ENCODE measurements around the gene PPP4R4.
"Not testable (repeated sequence)": the region's sequence is repeated elsewhere in the genome, so short reads cannot be mapped to it uniquely, and the experiment has no call there.

The PPP4R4 gene

DNA sequence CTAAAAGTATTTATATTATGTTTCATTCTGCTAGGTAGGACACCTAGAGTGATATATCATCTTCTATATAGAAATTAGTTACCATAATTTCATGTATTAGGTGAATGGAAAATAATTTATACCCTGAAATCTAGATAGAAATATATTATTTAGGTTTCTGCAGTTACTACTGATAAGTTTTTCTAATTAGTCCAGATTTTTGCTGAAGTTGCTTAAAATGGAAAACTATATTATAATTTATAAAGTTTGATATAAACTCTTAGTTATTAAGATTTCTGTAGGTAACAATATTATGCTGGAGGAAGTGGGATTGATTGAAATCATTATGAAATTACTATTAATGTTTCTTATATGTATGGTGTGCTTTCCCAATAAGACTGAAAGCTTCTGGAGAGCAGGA lies 62.9 kb downstream of the PPP4R4 start:
- in situ Hi-C loops (cut with HindIII; ENCODE audit: low sequenced_read_pairs) = no loop called here
- no peak overlapping the region for H3K4me3 ChIP-seq (ENCODE audit: low read depth, low read length)
- DNase-seq (ENCODE audit: low read depth) = no peak
- TF ChIP-seq, protein P1, sequence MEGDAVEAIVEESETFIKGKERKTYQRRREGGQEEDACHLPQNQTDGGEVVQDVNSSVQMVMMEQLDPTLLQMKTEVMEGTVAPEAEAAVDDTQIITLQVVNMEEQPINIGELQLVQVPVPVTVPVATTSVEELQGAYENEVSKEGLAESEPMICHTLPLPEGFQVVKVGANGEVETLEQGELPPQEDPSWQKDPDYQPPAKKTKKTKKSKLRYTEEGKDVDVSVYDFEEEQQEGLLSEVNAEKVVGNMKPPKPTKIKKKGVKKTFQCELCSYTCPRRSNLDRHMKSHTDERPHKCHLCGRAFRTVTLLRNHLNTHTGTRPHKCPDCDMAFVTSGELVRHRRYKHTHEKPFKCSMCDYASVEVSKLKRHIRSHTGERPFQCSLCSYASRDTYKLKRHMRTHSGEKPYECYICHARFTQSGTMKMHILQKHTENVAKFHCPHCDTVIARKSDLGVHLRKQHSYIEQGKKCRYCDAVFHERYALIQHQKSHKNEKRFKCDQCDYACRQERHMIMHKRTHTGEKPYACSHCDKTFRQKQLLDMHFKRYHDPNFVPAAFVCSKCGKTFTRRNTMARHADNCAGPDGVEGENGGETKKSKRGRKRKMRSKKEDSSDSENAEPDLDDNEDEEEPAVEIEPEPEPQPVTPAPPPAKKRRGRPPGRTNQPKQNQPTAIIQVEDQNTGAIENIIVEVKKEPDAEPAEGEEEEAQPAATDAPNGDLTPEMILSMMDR (IDR thresholded peaks at IDR 0.05; ENCODE audit: low read depth, low read length, missing control alignments) = no peak

DNA sequence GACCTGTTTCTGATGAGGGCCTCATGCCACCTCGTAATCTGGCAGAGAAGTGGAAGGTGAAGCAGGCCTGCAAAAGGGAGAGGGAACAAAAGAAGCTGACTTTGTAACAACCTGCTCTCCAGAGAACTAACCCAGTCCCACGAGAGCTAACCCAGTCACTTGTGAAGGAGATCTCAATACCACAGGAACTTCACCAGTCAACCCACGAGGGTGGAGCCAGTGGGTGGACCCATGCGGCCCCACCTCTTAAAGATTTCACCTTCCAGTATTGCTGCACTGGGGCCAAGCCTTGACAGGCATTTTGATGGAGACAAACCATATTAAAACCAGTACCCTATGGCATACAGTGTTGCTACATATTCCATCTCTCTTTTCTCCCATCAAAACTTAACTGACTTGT lies 63.9 kb downstream of the PPP4R4 start:
- DNase-seq (ENCODE audit: low read depth) = no peak
- H3K4me3 ChIP-seq (ENCODE audit: low read depth, low read length) = no peak overlapping the region
- in situ Hi-C loops (cut with HindIII; ENCODE audit: low sequenced_read_pairs) = no loop called here
- TF ChIP-seq, protein P1 (IDR thresholded peaks at IDR 0.05; ENCODE audit: low read depth, low read length, missing control alignments) = no peak

DNA sequence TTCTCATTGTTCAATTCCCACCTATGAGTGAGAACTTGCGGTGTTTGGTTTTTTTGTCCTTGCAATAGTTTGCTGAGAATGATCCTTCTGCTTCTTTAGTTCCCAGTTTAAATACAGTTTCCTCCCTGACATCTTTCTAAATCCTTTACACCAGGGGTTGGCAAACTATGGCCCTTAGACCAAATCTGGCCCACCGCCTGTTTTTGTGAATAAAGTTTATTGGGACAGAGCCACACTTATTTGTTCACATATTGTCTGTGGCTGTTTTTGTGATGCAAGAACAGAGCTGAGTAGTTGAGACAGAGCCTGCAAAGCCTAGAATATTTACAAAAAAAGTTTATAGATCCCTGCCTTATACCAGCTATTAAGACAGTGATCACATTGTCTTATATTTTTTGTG lies 65.3 kb downstream of the PPP4R4 start:
- H3K4me3 ChIP-seq (ENCODE audit: low read depth, low read length) = no peak overlapping the region
- TF ChIP-seq, protein P1 (IDR thresholded peaks at IDR 0.05; ENCODE audit: low read depth, low read length, missing control alignments) = no peak
- no peak for DNase-seq (ENCODE audit: low read depth)
- in situ Hi-C loops (cut with HindIII; ENCODE audit: low sequenced_read_pairs) = no loop called here

DNA sequence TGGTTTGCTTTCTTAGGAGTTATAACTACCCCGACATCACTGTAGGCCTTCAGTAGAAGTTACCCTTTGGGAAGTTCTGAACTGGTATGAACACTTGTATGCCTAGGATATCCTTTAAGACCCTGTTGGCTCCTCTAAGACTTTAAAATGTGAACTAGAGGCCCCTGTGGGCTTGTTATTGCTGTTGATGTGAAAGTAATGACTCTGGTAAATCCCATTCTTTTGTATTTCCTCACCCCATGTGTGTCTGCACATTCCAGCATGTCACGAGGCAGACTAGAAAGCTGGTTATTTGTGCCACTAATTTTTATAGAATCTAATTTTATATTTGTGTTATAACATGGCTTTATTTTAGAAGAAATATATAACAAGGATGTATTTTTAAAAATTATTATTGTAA lies 70.1 kb downstream of the PPP4R4 start:
- no peak overlapping the region for H3K4me3 ChIP-seq (ENCODE audit: low read depth, low read length)
- DNase-seq (ENCODE audit: low read depth) = no peak
- in situ Hi-C loops (cut with HindIII; ENCODE audit: low sequenced_read_pairs) = no loop called here
- TF ChIP-seq, protein P1 (IDR thresholded peaks at IDR 0.05; ENCODE audit: low read depth, low read length, missing control alignments) = no peak

DNA sequence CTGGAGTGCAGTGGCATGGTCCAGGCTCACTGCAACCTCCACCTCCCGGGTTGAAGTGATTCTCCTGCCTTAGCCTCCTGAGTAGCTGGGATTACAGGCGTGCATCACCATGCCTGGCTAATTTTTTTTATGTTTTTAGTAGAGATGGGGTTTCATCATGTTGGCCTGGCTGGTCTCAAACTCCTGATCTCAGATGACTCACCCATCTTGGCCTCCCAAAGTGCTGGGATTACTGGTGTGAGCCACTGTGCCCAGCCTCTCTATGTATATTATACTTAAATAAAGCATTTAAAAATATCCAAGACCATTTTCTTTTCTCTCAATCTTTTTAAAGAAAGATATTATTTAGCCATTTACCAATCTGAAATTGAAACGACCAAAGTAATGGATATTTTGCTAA lies 90.1 kb downstream of the PPP4R4 start:
- in situ Hi-C loops (cut with HindIII; ENCODE audit: low sequenced_read_pairs); DNase-seq (ENCODE audit: low read depth); H3K4me3 ChIP-seq (ENCODE audit: low read depth, low read length): not testable (repeated sequence)

DNA sequence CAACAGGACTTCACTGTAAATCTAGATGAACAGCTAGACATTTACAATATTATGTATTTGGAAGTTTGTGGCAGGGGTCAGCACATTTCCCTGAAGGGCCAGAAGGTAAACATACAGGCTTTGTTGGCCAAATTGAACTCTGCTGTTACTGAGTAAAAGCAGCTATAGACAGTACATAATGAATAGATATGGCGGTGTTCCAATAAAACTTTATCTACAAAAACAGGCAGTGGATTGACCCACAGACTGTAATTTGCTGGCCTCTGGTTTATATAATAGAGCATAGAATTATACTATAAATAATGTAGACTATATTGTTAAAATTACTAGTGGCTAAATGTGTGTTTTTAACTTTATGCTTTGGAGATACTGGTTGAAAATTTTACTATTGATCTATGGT lies 93.2 kb downstream of the PPP4R4 start:
- no peak overlapping the region for H3K4me3 ChIP-seq (ENCODE audit: low read depth, low read length)
- in situ Hi-C loops (cut with HindIII; ENCODE audit: low sequenced_read_pairs) = no loop called here
- TF ChIP-seq, protein P1 (IDR thresholded peaks at IDR 0.05; ENCODE audit: low read depth, low read length, missing control alignments) = no peak
- DNase-seq (ENCODE audit: low read depth) = no peak

DNA sequence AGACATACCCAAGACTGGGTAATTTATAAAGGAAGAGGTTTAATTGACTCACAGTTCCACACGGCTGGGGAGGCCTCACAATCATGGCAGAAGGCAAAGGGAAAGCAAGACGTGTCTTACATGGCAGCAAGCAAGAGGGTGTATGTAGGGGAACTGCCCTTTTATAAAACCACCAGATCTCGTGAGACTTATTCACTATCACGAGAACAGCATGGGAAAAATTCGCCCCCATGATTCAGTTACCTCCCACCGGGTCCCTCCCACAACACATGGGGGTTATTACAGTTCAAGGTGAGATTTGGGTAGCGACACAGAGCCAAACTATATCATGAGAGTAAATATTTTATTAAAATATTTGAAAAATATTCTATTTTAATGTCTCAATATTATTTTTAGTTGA lies 94.5 kb downstream of the PPP4R4 start:
- H3K4me3 ChIP-seq (ENCODE audit: low read depth, low read length); DNase-seq (ENCODE audit: low read depth); in situ Hi-C loops (cut with HindIII; ENCODE audit: low sequenced_read_pairs): not testable (repeated sequence)

DNA sequence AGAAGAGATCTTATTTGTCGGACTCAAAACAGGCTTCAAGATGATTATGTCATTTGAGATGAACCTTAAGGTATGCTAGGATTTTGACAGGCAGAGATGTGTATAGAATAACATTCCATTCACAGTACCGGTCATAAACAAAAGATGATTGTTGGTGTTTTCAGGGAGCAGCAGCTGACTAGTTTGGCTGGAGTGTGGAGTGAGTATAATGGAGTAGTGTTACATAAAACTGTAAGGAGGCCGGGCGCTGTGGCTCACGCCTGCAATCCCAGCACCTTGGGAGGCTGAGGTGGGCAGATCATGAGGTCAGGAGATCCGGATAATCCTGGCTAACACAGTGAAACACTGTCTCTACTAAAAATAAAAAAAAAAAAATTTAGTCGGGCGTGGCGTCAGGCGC lies 95.0 kb downstream of the PPP4R4 start:
- in situ Hi-C loops (cut with HindIII; ENCODE audit: low sequenced_read_pairs) = no loop called here
- TF ChIP-seq, protein P1 (IDR thresholded peaks at IDR 0.05; ENCODE audit: low read depth, low read length, missing control alignments) = no peak
- DNase-seq (ENCODE audit: low read depth) = no peak
- no peak overlapping the region for H3K4me3 ChIP-seq (ENCODE audit: low read depth, low read length)

DNA sequence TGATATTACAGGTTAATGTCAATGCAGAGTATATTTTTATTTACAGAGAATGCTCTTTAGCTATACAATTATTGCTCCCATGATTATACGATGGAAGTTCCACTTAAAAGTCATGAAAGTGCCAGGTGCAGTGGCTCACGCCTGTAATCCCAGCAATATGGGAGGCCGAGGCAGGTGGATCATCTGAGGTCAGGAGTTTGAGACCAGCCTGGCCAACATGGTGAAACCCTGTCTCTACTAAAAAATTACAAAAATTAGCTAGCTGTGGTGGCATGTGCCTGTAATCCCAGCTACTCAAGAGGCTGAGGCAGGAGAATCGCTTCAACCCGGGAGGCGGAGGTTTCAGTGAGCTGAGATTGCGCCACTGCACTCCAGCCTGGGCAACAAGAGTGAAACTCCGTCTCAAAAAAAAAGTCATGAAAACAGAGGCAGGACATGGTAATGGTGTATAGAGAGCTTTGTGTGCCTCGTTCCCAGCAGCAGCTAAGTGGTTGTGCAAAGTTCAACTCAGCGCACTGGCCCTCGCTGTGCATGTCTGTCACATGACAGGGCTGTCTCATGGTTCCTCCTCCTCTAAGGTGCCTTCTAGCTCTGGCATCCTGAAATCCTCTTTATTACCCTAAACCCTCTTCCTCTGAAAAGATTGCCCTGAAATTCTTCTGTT lies 102.9 kb downstream of the PPP4R4 start:
- in situ Hi-C loops (cut with HindIII; ENCODE audit: low sequenced_read_pairs); DNase-seq (ENCODE audit: low read depth); H3K4me3 ChIP-seq (ENCODE audit: low read depth, low read length): not testable (repeated sequence)
